HepG2 (cell line): Measurements from ENCODE around the gene MYD88. TPM values are rescaled to one million over a fixed set of nuclear protein-coding genes. Genes with fewer than 3 reads are reported as not detected.

ENCODE experiments used
- CSRNP1 ChIP-seq: sonication (generic); formaldehyde crosslinking; IDR thresholded peaks from 2 replicates; pipeline ENCODE4 v1.8.1; 2023; ENCODE audit warnings: mild to moderate bottlenecking, missing genetic modification reagents
- CTCF ChIP-seq: sonication (generic); formaldehyde crosslinking; IDR thresholded peaks from 2 replicates; pipeline ENCODE4 v1.5.0; 2020; ENCODE audit warnings: mild to moderate bottlenecking, missing genetic modification reagents, moderate library complexity
- EED ChIP-seq: sonication (generic); formaldehyde crosslinking; IDR thresholded peaks from 2 replicates; pipeline ENCODE4 v1.5.0; 2020; ENCODE audit warnings: mild to moderate bottlenecking, missing genetic modification reagents
- GTF3A ChIP-seq: sonication (generic); formaldehyde crosslinking; conservative IDR thresholded peaks from 2 replicates; pipeline ENCODE4 v1.4.0; 2020; ENCODE audit warnings: mild to moderate bottlenecking, missing genetic modification reagents
- HINFP ChIP-seq: sonication (generic); formaldehyde crosslinking; IDR thresholded peaks from 2 replicates; pipeline ENCODE4 v1.4.0; 2020; ENCODE audit warnings: low read depth, mild to moderate bottlenecking, missing genetic modification reagents
- ISL2 ChIP-seq: sonication (generic); formaldehyde crosslinking; IDR thresholded peaks from 2 replicates; pipeline ENCODE4 v1.5.0; 2020; ENCODE audit warnings: missing genetic modification reagents
- KDM1A ChIP-seq: IDR thresholded peaks from 2 replicates; pipeline ENCODE4 v1.6.1; 2016; ENCODE audit warnings: missing compliant biosample characterization
- KLF9 ChIP-seq: IDR thresholded peaks from 2 replicates; pipeline ENCODE4 v1.6.1; 2016; ENCODE audit warnings: low read depth
- MED8 ChIP-seq: sonication (generic); formaldehyde crosslinking; IDR thresholded peaks from 2 replicates; pipeline ENCODE4 v1.8.1; 2023; ENCODE audit warnings: mild to moderate bottlenecking, missing genetic modification reagents; ENCODE audit not compliant: insufficient replicate concordance
- SALL2 ChIP-seq: sonication (generic); formaldehyde crosslinking; IDR thresholded peaks from 2 replicates; pipeline ENCODE4 v1.8.1; 2023; ENCODE audit warnings: mild to moderate bottlenecking, missing genetic modification reagents, inconsistent platforms
- ZBTB38 ChIP-seq: sonication (generic); formaldehyde crosslinking; IDR thresholded peaks from 2 replicates; pipeline ENCODE4 v1.5.1; 2020; ENCODE audit warnings: mild to moderate bottlenecking, missing genetic modification reagents
- ZFP91 ChIP-seq: sonication (generic); formaldehyde crosslinking; IDR thresholded peaks from 2 replicates; pipeline ENCODE4 v1.9.0; 2022; ENCODE audit warnings: missing genetic modification reagents, mild to moderate bottlenecking, borderline replicate concordance
- ZFYVE20 ChIP-seq: sonication (generic); formaldehyde crosslinking; IDR thresholded peaks from 2 replicates; pipeline ENCODE4 v1.8.0; 2023; ENCODE audit warnings: low read depth, mild to moderate bottlenecking, moderate library complexity, missing genetic modification reagents, borderline replicate concordance
- ZNF362 ChIP-seq: sonication (generic); formaldehyde crosslinking; IDR thresholded peaks from 2 replicates; pipeline ENCODE4 v1.4.0; 2020; ENCODE audit warnings: missing genetic modification reagents, mild to moderate bottlenecking, borderline replicate concordance
- ZNF431 ChIP-seq: sonication (generic); formaldehyde crosslinking; IDR thresholded peaks from 2 replicates; pipeline ENCODE4 v1.9.0; 2022; ENCODE audit warnings: missing genetic modification reagents, low read depth, mild to moderate bottlenecking, borderline replicate concordance
- ZNF441 ChIP-seq: sonication (generic); formaldehyde crosslinking; IDR thresholded peaks from 2 replicates; pipeline ENCODE4 v1.7.0; 2021; ENCODE audit warnings: missing genetic modification reagents, borderline replicate concordance
- ZNF546 ChIP-seq: sonication (generic); formaldehyde crosslinking; conservative IDR thresholded peaks from 2 replicates; pipeline ENCODE4 v1.8.1; 2023; ENCODE audit warnings: mild to moderate bottlenecking, missing genetic modification reagents
- ZNF564 ChIP-seq: sonication (generic); formaldehyde crosslinking; IDR thresholded peaks from 2 replicates; pipeline ENCODE4 v1.8.1; 2023; ENCODE audit warnings: mild to moderate bottlenecking, missing genetic modification reagents
- ZNF644 ChIP-seq: IDR thresholded peaks from 2 replicates; pipeline ENCODE4 v1.6.1; 2016; ENCODE audit warnings: low read depth
- ZNF703 ChIP-seq: sonication (generic); formaldehyde crosslinking; IDR thresholded peaks from 2 replicates; pipeline ENCODE4 v1.5.1; 2020; ENCODE audit warnings: missing genetic modification reagents, mild to moderate bottlenecking, moderate library complexity, borderline replicate concordance
- ZNF776 ChIP-seq: sonication (generic); formaldehyde crosslinking; IDR thresholded peaks from 2 replicates; pipeline ENCODE4 v1.4.0; 2020; ENCODE audit warnings: mild to moderate bottlenecking, missing genetic modification reagents
- polyA plus RNA-seq, 8 experiments: library from polyadenylated mRNA; depleted of rRNA in 3 of 8; stranded (reverse) in 7 of 8; unstranded in 1 of 8; fragments of >200 nt; fragmentation: Illumina TruSeq in 4 of 8; extraction: Trizol in 4 of 8; gene quantifications; 2 replicates each; pipeline versions ENCODE4 v1.2.1 to v1.2.3, GENCODE V29; 2011 to 2016; ENCODE audit warnings: low read depth in 4 of 8, missing spikeins in 1 of 8, mixed read lengths in 1 of 8; ENCODE audit not compliant: insufficient read depth in 1 of 8
- total RNA-seq, 5 experiments: library from RNA; depleted of rRNA; stranded (reverse); fragments of >200 nt; fragmentation: Illumina TruSeq; extraction: Trizol; gene quantifications; 2 replicates each; pipeline ENCODE4 v1.2.3, GENCODE V29; 2016; ENCODE audit warnings: low read depth in 1 of 5

MYD88 gene
- total and polyA plus RNA-seq, 2 of the 13 experiments (the other 11 are each of a cell fraction or from before 2014, with no cell fraction given) = 7.6 to 32.7 TPM

- TF ChIP-seq ZNF441 (CRISPR knock-in tag) (no peak), ZNF564 (CRISPR knock-in tag) (no peak), KDM1A (CRISPR knock-in tag) (no peak), ZNF703 (CRISPR knock-in tag) (no peak), ZNF546 (CRISPR knock-in tag) (peak; percentile 78; the same call in 1 of the 2 replicates), ZNF776 (peak; percentile 17; the same call in 1 of the 2 replicates), GTF3A (CRISPR knock-in tag) (no peak), CSRNP1 (CRISPR knock-in tag) (0 out of 2 replicates have a peak, but pooled peaks have one; percentile 14), EED (no peak), ZFP91 (no peak), ZNF362 (CRISPR knock-in tag) (peak; percentile 68; the same call in 1 of the 2 replicates), ZNF431 (CRISPR knock-in tag) (0 out of 2 replicates have a peak, but pooled peaks have one; percentile 5), ZBTB38 (CRISPR knock-in tag) (no peak), ZFYVE20 (CRISPR knock-in tag) (no peak), CTCF (CRISPR knock-in tag) (peak; percentile 29; the same call in 1 of the 2 replicates), KLF9 (CRISPR knock-in tag) (0 out of 2 replicates have a peak, but pooled peaks have one; percentile 30), ISL2 (CRISPR knock-in tag) (no peak), MED8 (CRISPR knock-in tag) (peak; percentile 34), SALL2 (CRISPR knock-in tag) (no peak), HINFP (CRISPR knock-in tag) (peak; percentile 45; the same call in 1 of the 2 replicates), ZNF644 (CRISPR knock-in tag) (no peak)
Observed at GRCh38 chr3:38164643-38164951, 26.1 kb downstream of the MYD88 start (continued).
